SJCRH30 (cell line): ENCODE results near the gene CASK. TPM values are rescaled to one million over a fixed set of nuclear protein-coding genes. Genes with fewer than 3 reads are reported as not detected.

ENCODE experiments used
- DNase-seq, 2 experiments: peaks; one replicate each; pipeline ENCODE4 v3.0.0-alpha.2; 2015 to 2020
- H3K27ac ChIP-seq: fragments of 250-450 bp; sonication (Bioruptor Pico); 2 replicates; pipeline ENCODE4 v1.5.1; 2020; ENCODE audit warnings: mild to moderate bottlenecking, moderate library complexity
- H3K27me3 ChIP-seq: fragments of 250-450 bp; sonication (Bioruptor Pico); 2 replicates; pipeline ENCODE4 v1.5.1; 2020; ENCODE audit warnings: mild to moderate bottlenecking, moderate library complexity
- H3K36me3 ChIP-seq: fragments of 250-450 bp; sonication (Bioruptor Pico); 2 replicates; pipeline ENCODE4 v1.5.1; 2020; ENCODE audit warnings: mild to moderate bottlenecking, moderate library complexity
- H3K4me1 ChIP-seq: fragments of 250-450 bp; sonication (Bioruptor Pico); 2 replicates; pipeline ENCODE4 v1.5.1; 2020; ENCODE audit warnings: mild to moderate bottlenecking, moderate library complexity
- H3K4me3 ChIP-seq: fragments of 250-450 bp; sonication (Bioruptor Pico); 2 replicates; pipeline ENCODE4 v1.5.1; 2020; ENCODE audit warnings: mild to moderate bottlenecking, moderate library complexity
- H3K9me3 ChIP-seq: fragments of 250-450 bp; sonication (Bioruptor Pico); replicated peaks from 2 replicates; pipeline ENCODE4 v1.5.1; 2020; ENCODE audit warnings: mild to moderate bottlenecking, moderate library complexity
- total RNA-seq: library from RNA; depleted of rRNA; stranded (reverse); fragments of >200 nt; shearing (Covaris generic); gene quantifications from 2 replicates; pipeline ENCODE4 v1.2.3, GENCODE V29; 2014

The CASK gene
- total RNA-seq, 1 experiment from 2014 or later, result 43.0 TPM

- DNase-seq, result peak in 1 of 2 experiments; percentile 49
- H3K36me3 ChIP-seq, result no peaks in the 10 kb centered on the region
Observed at GRCh38 chrX:41603596-41603995, 319.8 kb downstream of the CASK start.

GRCh38 chrX:41602816-41603345, 320.5 kb downstream of the CASK start:
- no peaks in the 10 kb centered on the region for H3K27me3 ChIP-seq
- H3K4me1 ChIP-seq, result peaks cover 38% of the 10 kb centered on the region
- H3K4me3 ChIP-seq, result no peak overlapping the region
- H3K9me3 ChIP-seq, result no peaks in the 10 kb centered on the region
- no peaks in the 10 kb centered on the region for H3K36me3 ChIP-seq
- DNase-seq, result peak in 1 of 2 experiments; percentile 9
- H3K27ac ChIP-seq, result peak overlapping the region; percentile 84

More at GRCh38 chrX:41603596-41603995, 319.8 kb downstream of the CASK start:
- Histone ChIP-seq H3K27me3 (no peaks in the 10 kb centered on the region), H3K27ac (peak overlapping the region; percentile 84), H3K4me3 (no peak overlapping the region), H3K4me1 (peaks cover 38% of the 10 kb centered on the region), H3K9me3 (no peaks in the 10 kb centered on the region)

- Histone ChIP-seq H3K36me3 (no peaks in the 10 kb centered on the region), H3K9me3 (no peaks in the 10 kb centered on the region), H3K27ac (peak overlapping the region; percentile 71), H3K4me1 (peaks cover 57% of the 10 kb centered on the region), H3K27me3 (no peaks in the 10 kb centered on the region), H3K4me3 (no peak overlapping the region)
- DNase-seq, result peak in 1 of 2 experiments; percentile 40
Observed at GRCh38 chrX:41600291-41600690, 323.1 kb downstream of the CASK start.

- Histone ChIP-seq H3K4me1 (peaks cover 56% of the 10 kb centered on the region), H3K27ac (peak overlapping the region; percentile 71), H3K4me3 (no peak overlapping the region), H3K36me3 (no peaks in the 10 kb centered on the region), H3K27me3 (no peaks in the 10 kb centered on the region), H3K9me3 (no peaks in the 10 kb centered on the region)
- DNase-seq, result peak in 1 of 2 experiments; percentile 16
Observed at GRCh38 chrX:41599507-41599906, 323.8 kb downstream of the CASK start.

GRCh38 chrX:41596596-41596995, 326.8 kb downstream of the CASK start:
- no peak overlapping the region for H3K4me3 ChIP-seq
- H3K4me1 ChIP-seq, result peaks cover 37% of the 10 kb centered on the region
- peak; percentile 54 to 73 for DNase-seq
- no peaks in the 10 kb centered on the region for H3K36me3 ChIP-seq
- no peaks in the 10 kb centered on the region for H3K27me3 ChIP-seq
- H3K9me3 ChIP-seq, result no peaks in the 10 kb centered on the region
- H3K27ac ChIP-seq, result peak overlapping the region; percentile 97

- Histone ChIP-seq H3K4me1 (peaks cover 30% of the 10 kb centered on the region), H3K4me3 (no peak overlapping the region), H3K36me3 (no peaks in the 10 kb centered on the region), H3K9me3 (no peaks in the 10 kb centered on the region), H3K27ac (no peak overlapping the region), H3K27me3 (no peaks in the 10 kb centered on the region)
- DNase-seq, result peak in 1 of 2 experiments; percentile 15
Observed at GRCh38 chrX:41594634-41595033, 328.7 kb downstream of the CASK start.

- DNase-seq, result no peak
- Histone ChIP-seq H3K4me1 (peaks cover 13% of the 10 kb centered on the region), H3K27ac (no peak overlapping the region), H3K36me3 (no peaks in the 10 kb centered on the region), H3K9me3 (no peaks in the 10 kb centered on the region), H3K27me3 (no peaks in the 10 kb centered on the region), H3K4me3 (no peak overlapping the region)
Observed at GRCh38 chrX:41591906-41592305, 331.4 kb downstream of the CASK start.

- H3K27ac ChIP-seq, result no peak overlapping the region
- H3K4me1 ChIP-seq, result peaks cover 5% of the 10 kb centered on the region; the same call in 1 of the 2 replicates
- no peak overlapping the region for H3K4me3 ChIP-seq
- no peaks in the 10 kb centered on the region; the same call in 1 of the 2 replicates for H3K36me3 ChIP-seq
- DNase-seq, result no peak
- H3K27me3 ChIP-seq, result no peaks in the 10 kb centered on the region
- H3K9me3 ChIP-seq, result no peaks in the 10 kb centered on the region
Observed at GRCh38 chrX:41590641-41591040, 332.7 kb downstream of the CASK start.

- no peaks in the 10 kb centered on the region for H3K27me3 ChIP-seq
- no peak overlapping the region for H3K4me3 ChIP-seq
- H3K9me3 ChIP-seq, result no peaks in the 10 kb centered on the region
- H3K36me3 ChIP-seq, result no peaks in the 10 kb centered on the region; the same call in 1 of the 2 replicates
- H3K4me1 ChIP-seq, result no peaks in the 10 kb centered on the region
- no peak for DNase-seq
- H3K27ac ChIP-seq, result no peak overlapping the region
Observed at GRCh38 chrX:41589634-41590270, 333.6 kb downstream of the CASK start.

- no peaks in the 10 kb centered on the region for H3K9me3 ChIP-seq
- no peaks in the 10 kb centered on the region; the same call in 1 of the 2 replicates for H3K36me3 ChIP-seq
- H3K27me3 ChIP-seq, result no peaks in the 10 kb centered on the region
- no peaks in the 10 kb centered on the region for H3K4me1 ChIP-seq
- H3K27ac ChIP-seq, result no peak overlapping the region
- no peak for DNase-seq
- H3K4me3 ChIP-seq, result no peak overlapping the region
Observed at GRCh38 chrX:41588271-41588670, 335.1 kb downstream of the CASK start.

GRCh38 chrX:41580423-41581064, 342.8 kb downstream of the CASK start:
- Histone ChIP-seq H3K36me3 (no peaks in the 10 kb centered on the region), H3K9me3 (no peaks in the 10 kb centered on the region), H3K27me3 (no peaks in the 10 kb centered on the region), H3K4me3 (no peak overlapping the region), H3K27ac (no peak overlapping the region), H3K4me1 (no peaks in the 10 kb centered on the region)
- no peak for DNase-seq

- Histone ChIP-seq H3K9me3 (no peaks in the 10 kb centered on the region), H3K4me1 (peaks cover 12% of the 10 kb centered on the region), H3K36me3 (no peaks in the 10 kb centered on the region), H3K4me3 (no peak overlapping the region), H3K27me3 (no peaks in the 10 kb centered on the region), H3K27ac (no peak overlapping the region)
- no peak for DNase-seq
Observed at GRCh38 chrX:41563876-41564275, 359.5 kb downstream of the CASK start.

GRCh38 chrX:41561045-41561444, 362.3 kb downstream of the CASK start:
- Histone ChIP-seq H3K36me3 (no peaks in the 10 kb centered on the region), H3K27ac (peak overlapping the region; percentile 66), H3K9me3 (no peaks in the 10 kb centered on the region), H3K27me3 (no peaks in the 10 kb centered on the region), H3K4me1 (peaks cover 12% of the 10 kb centered on the region), H3K4me3 (no peak overlapping the region)
- DNase-seq, result peak; percentile 36 to 66

- H3K36me3 ChIP-seq, result no peaks in the 10 kb centered on the region
- H3K4me3 ChIP-seq, result no peak overlapping the region
- H3K9me3 ChIP-seq, result no peaks in the 10 kb centered on the region
- no peaks in the 10 kb centered on the region for H3K27me3 ChIP-seq
- peaks cover 12% of the 10 kb centered on the region for H3K4me1 ChIP-seq
- H3K27ac ChIP-seq, result no peak overlapping the region
- DNase-seq, result no peak
Observed at GRCh38 chrX:41559235-41560052, 363.9 kb downstream of the CASK start.

GRCh38 chrX:41558531-41558930, 364.8 kb downstream of the CASK start:
- DNase-seq, result peak; percentile 3 to 21
- H3K4me3 ChIP-seq, result no peak overlapping the region
- H3K36me3 ChIP-seq, result no peaks in the 10 kb centered on the region
- no peak overlapping the region for H3K27ac ChIP-seq
- H3K27me3 ChIP-seq, result no peaks in the 10 kb centered on the region
- no peaks in the 10 kb centered on the region for H3K9me3 ChIP-seq
- peaks cover 12% of the 10 kb centered on the region for H3K4me1 ChIP-seq
